ENCODE measurements around the gene GPRIN3.

- TF ChIP-seq CTCF (tag by site-specific recombination; IDR thresholded peaks at IDR 0.05) (no peak), ZSCAN4 (tag by site-specific recombination; IDR thresholded peaks at IDR 0.05) (no peak), SETDB1 (IDR thresholded peaks at IDR 0.05; ENCODE audit: insufficient read length, low read length) (no peak), ZNF701 (tag by site-specific recombination; IDR thresholded peaks at IDR 0.05) (no peak)
These were observed 113.8 kb downstream of the GPRIN3 start for GRCh38 chr4:89193843-89194242.

Measured in HEK293 (cell line).